IMR-90 (cell line): ENCODE measurements around the gene KRTAP10-6. TPM values are rescaled to one million over a fixed set of nuclear protein-coding genes. Genes with fewer than 3 reads are reported as not detected.

Source experiments
- ATAC-seq: fragments of 200-7000 bp; cut with Tn5 transposase; 2 replicates; pipeline ENCODE4 v1.9.1; 2020; ENCODE audit warnings: low read depth, mild to moderate bottlenecking, moderate library complexity
- BruUV-seq: library from RNA; stranded (reverse); fragments of 400-500 nt; replicated peaks from 2 replicates; lab custom pipeline; 2021; lab: Mats Ljungman, UMichigan
- CTCF ChIA-PET: fragments of 300-600 bp; formaldehyde crosslinking; extraction: SDS; loops from one replicate; lab custom pipeline; 2021; ENCODE audit warnings: antibody characterized with exemption; lab: Yijun Ruan, JAX
- POLR2A ChIA-PET: fragments of 300-600 bp; sonication (Branson Sonifier 250); formaldehyde crosslinking; loops from one replicate; lab custom pipeline; 2022; ENCODE audit warnings: antibody characterized with exemption; ENCODE audit not compliant: unreplicated experiment; lab: Charles Lee
- DNase-seq: peaks from one replicate; pipeline ENCODE4 v3.0.0; 2013
- H2AFZ ChIP-seq: replicated peaks from 2 replicates; pipeline ENCODE3; 2013; ENCODE audit warnings: low read length, mild to moderate bottlenecking; ENCODE audit not compliant: poor library complexity
- H2AK5ac ChIP-seq: 2 replicates; pipeline ENCODE4 v1.6.1; 2013; ENCODE audit warnings: low read depth, low read length, inconsistent platforms
- H2AK9ac ChIP-seq: replicated peaks from 2 replicates; pipeline ENCODE3; 2013; ENCODE audit warnings: mild to moderate bottlenecking, low read depth, low read length, moderate library complexity; ENCODE audit not compliant: poor library complexity
- H2BK120ac ChIP-seq: 2 replicates; pipeline ENCODE4 v1.6.1; 2013; ENCODE audit warnings: low read depth, low read length, inconsistent platforms
- H2BK15ac ChIP-seq: 3 replicates; pipeline ENCODE4 v1.6.1; 2013; ENCODE audit warnings: low read depth, low read length, inconsistent platforms
- H2BK20ac ChIP-seq: 2 replicates; pipeline ENCODE4 v1.6.1; 2013; ENCODE audit warnings: low read depth, mild to moderate bottlenecking, inconsistent platforms, low read length, moderate library complexity
- H2BK5ac ChIP-seq: 2 replicates; pipeline ENCODE4 v1.6.1; 2013; ENCODE audit warnings: mild to moderate bottlenecking, low read depth, low read length, inconsistent platforms; ENCODE audit not compliant: poor library complexity, severe bottlenecking
- H3K14ac ChIP-seq: replicated peaks from 2 replicates; pipeline ENCODE4 v1.6.1; 2013; ENCODE audit warnings: low read depth, low read length, inconsistent platforms
- H3K18ac ChIP-seq: 2 replicates; pipeline ENCODE4 v1.6.1; 2013; ENCODE audit warnings: low read depth, low read length, control low read depth
- H3K23ac ChIP-seq: 2 replicates; pipeline ENCODE4 v1.6.1; 2013; ENCODE audit warnings: low read depth, low read length, inconsistent platforms
- H3K27ac ChIP-seq: 2 replicates; pipeline ENCODE4 v1.5.1; 2013; ENCODE audit warnings: mild to moderate bottlenecking, control low read depth, low read length; ENCODE audit not compliant: insufficient read depth
- H3K27me3 ChIP-seq: 2 replicates; pipeline ENCODE4 v1.6.1; 2013; ENCODE audit warnings: low read length; ENCODE audit not compliant: control insufficient read depth, insufficient read depth
- H3K36me3 ChIP-seq: 2 replicates; pipeline ENCODE4 v1.6.1; 2013; ENCODE audit warnings: low read length, mixed read lengths; ENCODE audit not compliant: control insufficient read depth, insufficient read depth
- H3K4ac ChIP-seq: 2 replicates; pipeline ENCODE4 v1.6.1; 2013; ENCODE audit warnings: low read depth, low read length, inconsistent platforms
- H3K4me1 ChIP-seq: 2 replicates; pipeline ENCODE4 v1.6.1; 2013; ENCODE audit warnings: low read length, mixed read lengths; ENCODE audit not compliant: control insufficient read depth, insufficient read depth
- H3K4me2 ChIP-seq: 2 replicates; pipeline ENCODE4 v1.6.1; 2013; ENCODE audit warnings: low read depth, mild to moderate bottlenecking, control low read depth, low read length, moderate library complexity
- H3K4me3 ChIP-seq: 2 replicates; pipeline ENCODE4 v1.5.1; 2013; ENCODE audit warnings: low read depth, mild to moderate bottlenecking, control low read depth, low read length, moderate library complexity; ENCODE audit not compliant: insufficient read depth
- H3K56ac ChIP-seq: 2 replicates; pipeline ENCODE4 v1.6.1; 2013; ENCODE audit warnings: low read length, inconsistent platforms; ENCODE audit not compliant: insufficient read depth; ENCODE audit errors: extremely low read depth
- H3K79me1 ChIP-seq, 2 experiments: 2 replicates each; pipeline ENCODE4 v1.6.1; 2013; ENCODE audit warnings: low read length in 2 of 2, inconsistent platforms in 1 of 2, low read depth in 1 of 2
- H3K9ac ChIP-seq: 2 replicates; pipeline ENCODE4 v1.6.1; 2013; ENCODE audit warnings: low read depth, low read length, control low read depth
- H3K9me1 ChIP-seq: 2 replicates; pipeline ENCODE4 v1.6.1; 2013; ENCODE audit warnings: low read length, inconsistent platforms; ENCODE audit not compliant: insufficient read depth
- H3K9me3 ChIP-seq: 2 replicates; pipeline ENCODE4 v1.6.1; 2013; ENCODE audit warnings: low read length; ENCODE audit not compliant: control insufficient read depth, insufficient read depth
- H4K20me1 ChIP-seq: 2 replicates; pipeline ENCODE4 v1.6.1; 2013; ENCODE audit warnings: low read length, inconsistent platforms; ENCODE audit not compliant: insufficient read depth
- H4K5ac ChIP-seq: 2 replicates; pipeline ENCODE4 v1.6.1; 2013; ENCODE audit warnings: mild to moderate bottlenecking, low read depth, low read length, control low read depth
- H4K8ac ChIP-seq, 2 experiments: 2 replicates each; pipeline ENCODE4 v1.6.1; 2013; ENCODE audit warnings: low read depth in 2 of 2, low read length in 2 of 2, control low read depth in 1 of 2, inconsistent platforms in 1 of 2
- H4K91ac ChIP-seq: 2 replicates; pipeline ENCODE4 v1.6.1; 2013; ENCODE audit warnings: low read depth, low read length, inconsistent platforms; ENCODE audit not compliant: insufficient read depth
- BHLHE40 ChIP-seq: fragments of 150-350 bp; IDR thresholded peaks from 2 replicates; pipeline ENCODE4 v1.6.1; 2016; ENCODE audit warnings: mild to moderate bottlenecking, low read depth, low read length
- CHD1 ChIP-seq: IDR thresholded peaks from 2 replicates; pipeline ENCODE4 v1.6.1; 2012; ENCODE audit warnings: low read depth, low read length, improper control_type of control experiment
- FOS ChIP-seq: fragments of 150-350 bp; IDR thresholded peaks from 2 replicates; pipeline ENCODE4 v1.6.1; 2016; ENCODE audit warnings: low read depth, low read length
- MAFK ChIP-seq: IDR thresholded peaks from 2 replicates; pipeline ENCODE4 v1.6.1; 2012; ENCODE audit warnings: low read depth, low read length, improper control_type of control experiment
- MAZ ChIP-seq: IDR thresholded peaks from 2 replicates; pipeline ENCODE4 v1.6.1; 2012; ENCODE audit warnings: low read depth, mild to moderate bottlenecking, low read length, improper control_type of control experiment, moderate library complexity, borderline replicate concordance
- MXI1 ChIP-seq: IDR thresholded peaks from 2 replicates; pipeline ENCODE4 v1.6.1; 2012; ENCODE audit warnings: low read depth, mild to moderate bottlenecking, low read length, moderate library complexity, borderline replicate concordance
- NFE2L2 ChIP-seq: fragments of 150-350 bp; IDR thresholded peaks from 2 replicates; pipeline ENCODE4 v1.6.1; 2016; ENCODE audit warnings: low read depth, mild to moderate bottlenecking, low read length
- POLR2A ChIP-seq: IDR thresholded peaks from 2 replicates; pipeline ENCODE4 v1.6.1; 2012; ENCODE audit warnings: mild to moderate bottlenecking, low read depth, low read length
- RAD21 ChIP-seq: IDR thresholded peaks from 2 replicates; pipeline ENCODE4 v1.6.1; 2012; ENCODE audit warnings: low read length, improper control_type of control experiment
- RCOR1 ChIP-seq: IDR thresholded peaks from 2 replicates; pipeline ENCODE4 v1.6.1; 2012; ENCODE audit warnings: mild to moderate bottlenecking, low read length, improper control_type of control experiment; ENCODE audit not compliant: insufficient replicate concordance
- SMC3 ChIP-seq: fragments of 150-350 bp; IDR thresholded peaks from 2 replicates; pipeline ENCODE4 v1.6.1; 2016; ENCODE audit warnings: low read depth, mild to moderate bottlenecking, antibody characterized with exemption, low read length, moderate library complexity
- USF2 ChIP-seq: fragments of 150-350 bp; IDR thresholded peaks from 2 replicates; pipeline ENCODE4 v1.6.1; 2017; ENCODE audit warnings: mild to moderate bottlenecking, antibody characterized with exemption, low read length, low read depth
- WGBS, 2 experiments: methylation state at CpG; one replicate each; pipeline versions ENCODE4 v1.1.5 to v1.1.7; 2013; ENCODE audit warnings: missing lambda C conversion rate in 2 of 2; ENCODE audit not compliant: insufficient read length in 1 of 2; ENCODE audit errors: extremely low coverage in 2 of 2; 5-methylcytosine and 5-hydroxymethylcytosine counted together
- dilution Hi-C: fragments of 300-500 bp; cut with HindIII; formaldehyde crosslinking; loops from one replicate; pipeline ENCODE4 v1.14.3; 2018; ENCODE audit warnings: low sequenced_read_pairs; ENCODE audit not compliant: unreplicated experiment
- in situ Hi-C: fragments of 300-500 bp; cut with MboI; formaldehyde crosslinking; loops from 3 replicates; pipeline ENCODE4 v1.14.3; 2019; ENCODE audit warnings: low sequenced_read_pairs, inconsistent platforms, mixed read lengths
- intact Hi-C: fragments of 100-400 bp; cut with micrococcal nuclease; formaldehyde crosslinking; loops from 2 replicates; pipeline ENCODE4 v1.10.0; 2022
- polyA plus RNA-seq, 3 experiments: library from polyadenylated mRNA; depleted of rRNA; stranded (reverse); fragments of >200 nt; gene quantifications; 2 replicates each; pipeline ENCODE4 v1.2.3, GENCODE V29; 2012; ENCODE audit warnings: low replicate concordance in 1 of 3
- total RNA-seq: library from RNA; depleted of rRNA; stranded (reverse); fragments of >200 nt; gene quantifications from 2 replicates; pipeline ENCODE4 v1.2.3, GENCODE V29; 2012

KRTAP10-6 gene
- total and polyA plus RNA-seq, 2 of the 4 experiments (the other 2 are of a cell fraction), result not detected

GRCh38 chr21:44617071-44617501 lies 24.8 kb upstream of the KRTAP10-6 start:
- Histone ChIP-seq H3K9ac (no peak overlapping the region), H2AK9ac (no peak overlapping the region), H3K27ac (no peak overlapping the region), H4K91ac (no peak overlapping the region), H3K4me1 (no peaks in the 10 kb centered on the region), H3K27me3 (peaks cover 3% of the 10 kb centered on the region; the same call in 1 of the 2 replicates), H3K14ac (no peak overlapping the region), H3K9me1 (no peaks in the 10 kb centered on the region), H2AK5ac (no peak overlapping the region), H4K20me1 (no peaks in the 10 kb centered on the region), H4K5ac (no peak overlapping the region), H3K23ac (no peak overlapping the region), H3K4ac (no peak overlapping the region), H3K18ac (no peak overlapping the region), H2BK5ac (no peak overlapping the region), H3K36me3 (no peaks in the 10 kb centered on the region), H4K8ac (no peak overlapping the region), H3K9me3 (peaks cover 8% of the 10 kb centered on the region; the same call in 1 of the 2 replicates), H2AFZ (no peak overlapping the region), H2BK120ac (no peak overlapping the region), H3K56ac (no peak overlapping the region), H2BK15ac (no peak overlapping the region), H3K4me2 (no peak overlapping the region), H3K79me1 (no peaks in the 10 kb centered on the region), H2BK20ac (no peak overlapping the region), H3K4me3 (no peak overlapping the region)
- no TSS peak for BruUV-seq
- dilution Hi-C loops, result no loop called here
- intact Hi-C loops, result no loop called here
- no peak for TF ChIP-seq MXI1
- TF ChIP-seq RCOR1, result no peak
- TF ChIP-seq NFE2L2, result no peak
- TF ChIP-seq CHD1, result no peak
- TF ChIP-seq USF2, result no peak
- TF ChIP-seq SMC3, result no peak
- TF ChIP-seq MAFK, result no peak
- TF ChIP-seq BHLHE40, result no peak
- TF ChIP-seq MAZ, result no peak
- no peak for TF ChIP-seq FOS
- TF ChIP-seq POLR2A, result no peak
- no peak for TF ChIP-seq RAD21
- in situ Hi-C loops, result no loop called here
- ChIA-PET CTCF (no interaction called here), POLR2A (no interaction called here)
- 46% methylated on average over 3 of the region's 8 CpGs; no CpG with 5 or more reads in 1 of the 2 experiments for WGBS, 2 experiments
- DNase-seq, result no peak
- ATAC-seq, result no peak
